ENCODE results near the gene SMIM32. TPM values are rescaled to one million over a fixed set of nuclear protein-coding genes. Genes with fewer than 3 reads are reported as not detected.

SMIM32 gene
- total and polyA plus RNA-seq, 2 donors (not counting 1 experiment from before 2014, with no cell fraction given): not detected

DNA sequence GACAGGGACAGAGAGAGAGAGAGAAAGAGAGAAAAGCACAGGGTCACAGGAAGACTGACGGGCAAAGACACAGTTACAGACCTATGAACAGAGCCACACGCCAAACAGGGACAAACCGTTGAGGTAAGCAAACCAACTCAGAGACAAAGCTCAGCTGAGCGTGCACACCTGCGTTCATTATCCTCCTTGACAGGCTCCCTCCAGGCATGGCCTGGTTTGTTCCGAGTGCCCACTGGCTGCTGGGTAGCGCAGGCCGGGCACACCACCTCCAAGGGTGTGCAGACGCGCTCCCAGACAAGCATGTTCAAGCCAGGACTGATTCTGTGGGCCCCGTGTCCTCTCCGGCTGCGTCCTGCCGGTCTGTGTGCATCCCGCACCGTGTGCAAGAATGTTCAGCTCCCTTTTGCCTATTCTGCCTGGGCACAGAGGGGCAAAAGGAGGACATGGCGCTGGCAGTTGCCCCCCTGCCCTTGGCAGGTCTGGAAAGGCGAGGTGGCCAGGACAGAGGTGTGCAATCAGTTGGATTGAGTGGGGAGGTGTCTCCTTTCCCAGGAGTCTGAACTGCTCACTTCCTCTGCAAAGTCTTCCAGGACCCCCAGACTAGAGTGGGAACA lies 467 bp upstream of the SMIM32 start:
- Histone ChIP-seq H3K36me3 (replicated peaks in 1 of 2; ENCODE audit: control extremely low read depth in 1 of 2, control insufficient read depth in 1 of 2, extremely low read depth in 1 of 2, insufficient read depth in 2 of 2, low read length in 1 of 2) (no peaks in the 10 kb centered on the region), H3K9ac (ENCODE audit: low read length) (no peak overlapping the region), H3K27ac (ENCODE audit: low read length in 2 of 2) (no peak overlapping the region), H3K4me3 (ENCODE audit: control extremely low read depth in 1 of 5, extremely low read depth in 1 of 5, insufficient read depth in 1 of 5, low read depth in 2 of 5, low read length in 4 of 5) (no peak overlapping the region), H3K4me2 (replicated peaks; ENCODE audit: low read depth, low read length, poor library complexity, severe bottlenecking) (no peak overlapping the region), H3K79me2 (ENCODE audit: control insufficient read depth, insufficient read depth, low read length) (no peaks in the 10 kb centered on the region), H2AFZ (ENCODE audit: insufficient read depth, low read depth, low read length, poor library complexity, severe bottlenecking) (no peak overlapping the region), H3K27me3 (replicated peaks in 1 of 4; ENCODE audit: control extremely low read depth in 1 of 4, control insufficient read depth in 3 of 4, insufficient read depth in 4 of 4, low read length in 3 of 4) (peaks cover 0 to 40% (median 6%) of the 10 kb centered on the region in 4 experiments), H3K9me3 (ENCODE audit: control extremely low read depth in 1 of 3, control insufficient read depth in 2 of 3, insufficient read depth in 1 of 3, low read length in 2 of 3) (peaks cover 0 to 5% (median 0%) of the 10 kb centered on the region in 3 donors), H4K20me1 (ENCODE audit: control insufficient read depth, insufficient read depth, low read length, poor library complexity, severe bottlenecking) (no peaks in the 10 kb centered on the region), H3K4me1 (ENCODE audit: control insufficient read depth in 2 of 2, insufficient read depth in 2 of 2, low read length in 2 of 2) (peaks cover 0 to 3% of the 10 kb centered on the region in 2 donors)
- ATAC-seq (ENCODE audit: low read depth) (no peak), DNase-seq (no peak)
- ChIA-PET CTCF (no interaction called here), POLR2A (no interaction called here)
- WGBS (ENCODE audit: insufficient coverage): 58% methylated on average over 18 of the region's 18 CpGs
- TF ChIP-seq, protein P1, sequence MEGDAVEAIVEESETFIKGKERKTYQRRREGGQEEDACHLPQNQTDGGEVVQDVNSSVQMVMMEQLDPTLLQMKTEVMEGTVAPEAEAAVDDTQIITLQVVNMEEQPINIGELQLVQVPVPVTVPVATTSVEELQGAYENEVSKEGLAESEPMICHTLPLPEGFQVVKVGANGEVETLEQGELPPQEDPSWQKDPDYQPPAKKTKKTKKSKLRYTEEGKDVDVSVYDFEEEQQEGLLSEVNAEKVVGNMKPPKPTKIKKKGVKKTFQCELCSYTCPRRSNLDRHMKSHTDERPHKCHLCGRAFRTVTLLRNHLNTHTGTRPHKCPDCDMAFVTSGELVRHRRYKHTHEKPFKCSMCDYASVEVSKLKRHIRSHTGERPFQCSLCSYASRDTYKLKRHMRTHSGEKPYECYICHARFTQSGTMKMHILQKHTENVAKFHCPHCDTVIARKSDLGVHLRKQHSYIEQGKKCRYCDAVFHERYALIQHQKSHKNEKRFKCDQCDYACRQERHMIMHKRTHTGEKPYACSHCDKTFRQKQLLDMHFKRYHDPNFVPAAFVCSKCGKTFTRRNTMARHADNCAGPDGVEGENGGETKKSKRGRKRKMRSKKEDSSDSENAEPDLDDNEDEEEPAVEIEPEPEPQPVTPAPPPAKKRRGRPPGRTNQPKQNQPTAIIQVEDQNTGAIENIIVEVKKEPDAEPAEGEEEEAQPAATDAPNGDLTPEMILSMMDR (IDR thresholded peaks at IDR 0.05): no peak
- no peak for TF ChIP-seq EZH2 (IDR thresholded peaks at IDR 0.05; ENCODE audit: borderline replicate concordance, insufficient read depth, low read depth, low read length, poor library complexity, severe bottlenecking)
- peaks cover 6% of the 10 kb centered on the region for H3K4me1 Mint-ChIP-seq
- H3K9me3 Mint-ChIP-seq (ENCODE audit: insufficient read depth): no peaks in the 10 kb centered on the region
- H3K4me3 Mint-ChIP-seq: no peak overlapping the region
- H3K27ac Mint-ChIP-seq: no peak overlapping the region
- intact Hi-C loops (cut with micrococcal nuclease): no loop called here
- peaks cover 61% of the 10 kb centered on the region for H3K27me3 Mint-ChIP-seq

DNA sequence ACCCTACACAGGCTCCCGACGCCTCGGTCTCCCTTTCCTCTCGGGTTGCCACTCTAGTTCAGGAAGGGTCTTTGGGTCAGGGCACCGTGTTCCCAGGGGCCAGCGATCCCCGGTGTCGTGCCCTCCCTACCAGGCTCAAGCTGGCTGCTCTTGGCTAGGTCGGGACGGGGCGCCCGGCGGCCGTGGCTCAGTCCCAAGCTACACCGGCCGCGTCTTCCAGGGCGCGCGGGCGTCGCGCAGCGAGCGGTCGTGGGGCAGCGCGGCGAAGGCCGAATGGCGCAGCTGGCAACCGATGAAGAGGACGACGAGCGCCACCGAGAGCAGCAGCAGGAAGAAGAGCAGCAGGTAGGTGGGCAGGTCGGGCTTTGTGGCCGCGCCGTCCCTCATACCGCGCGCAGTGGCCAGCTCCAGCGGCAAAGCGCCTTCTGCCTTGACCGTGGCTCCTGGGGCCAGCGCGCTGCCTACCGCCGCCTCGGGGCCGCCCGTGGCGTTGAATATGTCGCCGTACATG lies 892 bp downstream of the SMIM32 start:
- no peaks in the 10 kb centered on the region for H4K20me1 ChIP-seq (ENCODE audit: control insufficient read depth, insufficient read depth, low read length, poor library complexity, severe bottlenecking)
- no peaks in the 10 kb centered on the region for H3K79me2 ChIP-seq (ENCODE audit: control insufficient read depth, insufficient read depth, low read length)
- H3K27ac Mint-ChIP-seq: no peak overlapping the region
- H3K9me3 Mint-ChIP-seq (ENCODE audit: insufficient read depth): no peaks in the 10 kb centered on the region
- no peak for TF ChIP-seq EZH2 (IDR thresholded peaks at IDR 0.05; ENCODE audit: borderline replicate concordance, insufficient read depth, low read depth, low read length, poor library complexity, severe bottlenecking)
- TF ChIP-seq, protein P1 (IDR thresholded peaks at IDR 0.05): no peak
- intact Hi-C loops (cut with micrococcal nuclease): no loop called here
- no peaks in the 10 kb centered on the region for H3K36me3 ChIP-seq (replicated peaks in 1 of 2; ENCODE audit: control extremely low read depth in 1 of 2, control insufficient read depth in 1 of 2, extremely low read depth in 1 of 2, insufficient read depth in 2 of 2, low read length in 1 of 2)
- ATAC-seq (ENCODE audit: low read depth) (no peak), DNase-seq (no peak)
- no peak overlapping the region for H3K9ac ChIP-seq (ENCODE audit: low read length)
- peaks cover 50% of the 10 kb centered on the region for H3K27me3 Mint-ChIP-seq
- WGBS (ENCODE audit: insufficient coverage): 6% methylated on average over 56 of the region's 56 CpGs
- no peak overlapping the region for H3K4me2 ChIP-seq (replicated peaks; ENCODE audit: low read depth, low read length, poor library complexity, severe bottlenecking)
- H3K9me3 ChIP-seq (ENCODE audit: control extremely low read depth in 1 of 3, control insufficient read depth in 2 of 3, insufficient read depth in 1 of 3, low read length in 2 of 3): peaks cover 0 to 5% (median 0%) of the 10 kb centered on the region in 3 donors
- H3K27ac ChIP-seq (ENCODE audit: low read length in 2 of 2): no peak overlapping the region
- no peak overlapping the region for H3K4me3 ChIP-seq (ENCODE audit: control extremely low read depth in 1 of 5, extremely low read depth in 1 of 5, insufficient read depth in 1 of 5, low read depth in 2 of 5, low read length in 4 of 5)
- H2AFZ ChIP-seq (ENCODE audit: insufficient read depth, low read depth, low read length, poor library complexity, severe bottlenecking): no peak overlapping the region
- H3K27me3 ChIP-seq (replicated peaks in 1 of 4; ENCODE audit: control extremely low read depth in 1 of 4, control insufficient read depth in 3 of 4, insufficient read depth in 4 of 4, low read length in 3 of 4): peaks cover 0 to 40% (median 6%) of the 10 kb centered on the region in 4 experiments
- ChIA-PET CTCF (interaction anchor here (1.1 kb wide), 1 partner anchor 20 kb away, joined by 3 read pairs; no protein-coding TSS in a partner anchor), POLR2A (no interaction called here)
- H3K4me1 ChIP-seq (ENCODE audit: control insufficient read depth in 2 of 2, insufficient read depth in 2 of 2, low read length in 2 of 2): peaks cover 0 to 3% of the 10 kb centered on the region in 2 donors
- H3K4me3 Mint-ChIP-seq: no peak overlapping the region
- peaks cover 6% of the 10 kb centered on the region for H3K4me1 Mint-ChIP-seq

Measured in B cell (primary cell).